ENCODE results near the gene ZFP36L2. TPM values are rescaled to one million over a fixed set of nuclear protein-coding genes. Genes with fewer than 3 reads are reported as not detected.

ZFP36L2 gene
- total RNA-seq, 4 donors from 2014 or later: 146 to 287 (median 172) TPM

DNA sequence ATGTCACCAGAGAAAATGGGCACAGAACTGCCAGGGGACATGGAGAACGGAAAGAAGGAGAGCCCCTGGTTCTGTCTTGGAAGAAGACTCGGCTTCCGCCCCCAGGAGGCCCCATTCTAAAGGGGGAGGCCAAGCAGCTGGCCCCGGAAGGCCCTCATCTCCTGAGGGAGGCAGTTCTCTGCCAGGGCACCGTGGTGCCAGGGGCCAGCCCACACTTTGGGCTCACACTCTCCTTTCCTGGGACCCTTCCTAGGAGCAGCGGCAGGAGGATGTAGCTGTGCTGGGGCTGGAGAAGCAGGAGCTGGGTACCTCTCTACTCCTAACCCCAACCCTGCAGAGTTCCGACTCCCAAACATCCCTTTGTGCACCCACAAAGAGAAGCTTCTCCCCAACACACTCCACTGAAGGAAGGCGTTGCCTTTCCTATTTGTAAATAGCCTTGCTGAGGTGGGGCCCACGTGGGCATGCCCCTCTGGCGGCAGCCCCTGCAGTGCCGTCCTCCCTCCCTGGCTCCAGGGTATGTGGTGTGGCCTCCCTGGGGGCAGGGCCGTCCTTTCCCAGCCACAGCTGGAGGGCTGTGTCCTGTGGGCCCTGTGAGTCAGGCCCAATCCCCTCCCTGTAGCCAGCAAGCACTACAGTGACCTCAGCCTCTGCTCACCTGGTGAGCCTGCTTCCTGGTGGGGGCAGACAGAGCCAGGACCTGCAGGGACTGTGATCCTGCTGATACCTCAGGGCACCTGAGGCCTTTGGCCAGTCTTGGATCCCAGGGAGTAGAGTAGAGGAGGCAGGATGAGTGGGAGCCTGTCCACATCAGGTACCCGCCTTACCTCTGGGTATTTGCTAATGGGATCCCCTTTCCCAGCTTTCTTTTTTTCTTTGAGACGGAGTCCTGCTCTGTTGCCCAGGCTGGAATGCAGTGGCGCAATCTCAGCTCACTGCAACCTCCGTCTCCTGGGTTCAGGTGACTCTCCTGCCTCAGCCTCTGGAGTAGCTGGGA is 26.6 kb downstream of the ZFP36L2 start:
- WGBS, 2 donors: 77 to 84% methylated on average over 10 to 16 of the region's 16 CpGs
- intact Hi-C loops (cut with DNase I): no loop called here
- no peak overlapping the region for H3K4me3 ChIP-seq (replicated peaks in 1 of 3)
- H3K27me3 ChIP-seq: no peaks in the 10 kb centered on the region
- DNase-seq: no peak
- no peaks in the 10 kb centered on the region for H3K9me3 ChIP-seq
- H3K27ac ChIP-seq: no peak overlapping the region
- no peak for TF ChIP-seq POLR2A (IDR thresholded peaks at IDR 0.05)
- TF ChIP-seq, protein P1, sequence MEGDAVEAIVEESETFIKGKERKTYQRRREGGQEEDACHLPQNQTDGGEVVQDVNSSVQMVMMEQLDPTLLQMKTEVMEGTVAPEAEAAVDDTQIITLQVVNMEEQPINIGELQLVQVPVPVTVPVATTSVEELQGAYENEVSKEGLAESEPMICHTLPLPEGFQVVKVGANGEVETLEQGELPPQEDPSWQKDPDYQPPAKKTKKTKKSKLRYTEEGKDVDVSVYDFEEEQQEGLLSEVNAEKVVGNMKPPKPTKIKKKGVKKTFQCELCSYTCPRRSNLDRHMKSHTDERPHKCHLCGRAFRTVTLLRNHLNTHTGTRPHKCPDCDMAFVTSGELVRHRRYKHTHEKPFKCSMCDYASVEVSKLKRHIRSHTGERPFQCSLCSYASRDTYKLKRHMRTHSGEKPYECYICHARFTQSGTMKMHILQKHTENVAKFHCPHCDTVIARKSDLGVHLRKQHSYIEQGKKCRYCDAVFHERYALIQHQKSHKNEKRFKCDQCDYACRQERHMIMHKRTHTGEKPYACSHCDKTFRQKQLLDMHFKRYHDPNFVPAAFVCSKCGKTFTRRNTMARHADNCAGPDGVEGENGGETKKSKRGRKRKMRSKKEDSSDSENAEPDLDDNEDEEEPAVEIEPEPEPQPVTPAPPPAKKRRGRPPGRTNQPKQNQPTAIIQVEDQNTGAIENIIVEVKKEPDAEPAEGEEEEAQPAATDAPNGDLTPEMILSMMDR (IDR thresholded peaks at IDR 0.05): no peak
- no peaks in the 10 kb centered on the region for H3K4me1 ChIP-seq
- H3K36me3 ChIP-seq: no peaks in the 10 kb centered on the region

DNA sequence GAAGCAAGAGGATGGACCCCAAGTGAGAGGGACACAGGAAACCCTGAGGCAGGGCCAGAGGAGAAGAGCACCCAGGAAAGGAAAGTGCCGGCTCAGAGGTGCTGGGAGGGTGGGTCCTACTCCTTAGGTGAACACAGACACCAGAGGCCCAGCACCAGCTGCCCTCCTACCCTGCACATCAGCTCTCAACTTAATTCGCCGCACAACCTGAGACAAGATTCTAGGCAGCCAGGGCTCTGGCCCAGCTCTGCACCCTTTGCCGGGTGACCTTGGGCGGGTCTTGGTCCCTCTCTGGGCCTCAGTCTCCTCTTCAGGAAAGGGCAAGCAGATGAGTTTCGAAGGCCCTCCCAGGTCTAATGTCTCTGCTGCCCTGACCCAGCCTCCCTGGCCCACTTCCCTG is 28.1 kb downstream of the ZFP36L2 start:
- H3K9me3 ChIP-seq: no peaks in the 10 kb centered on the region
- intact Hi-C loops (cut with DNase I): no loop called here

GRCh38 chr2:43197588-43197896 is 28.9 kb downstream of the ZFP36L2 start:
- H3K4me1 ChIP-seq: no peaks in the 10 kb centered on the region
- H3K27me3 ChIP-seq: no peaks in the 10 kb centered on the region
- DNase-seq: no peak
- H3K36me3 ChIP-seq: no peaks in the 10 kb centered on the region
- intact Hi-C loops (cut with DNase I): no loop called here
- no peak overlapping the region for H3K27ac ChIP-seq
- no peaks in the 10 kb centered on the region for H3K9me3 ChIP-seq
- no peak for TF ChIP-seq POLR2A (IDR thresholded peaks at IDR 0.05)
- TF ChIP-seq, protein P1 (IDR thresholded peaks at IDR 0.05): no peak
- H3K4me3 ChIP-seq (replicated peaks in 1 of 3): no peak overlapping the region
- WGBS, 2 donors: 94 to 97% methylated on average over 5 of the region's 5 CpGs

More for the DNA sequence above, 28.1 kb downstream of the ZFP36L2 start:
- no peak for DNase-seq
- 95 to 98% methylated on average over 3 to 5 of the region's 6 CpGs for WGBS, 2 donors
- Histone ChIP-seq H3K27me3 (no peaks in the 10 kb centered on the region), H3K4me3 (replicated peaks in 1 of 3) (no peak overlapping the region), H3K36me3 (no peaks in the 10 kb centered on the region), H3K4me1 (no peaks in the 10 kb centered on the region), H3K27ac (no peak overlapping the region)
- TF ChIP-seq POLR2A (IDR thresholded peaks at IDR 0.05): no peak
- TF ChIP-seq, protein P1 (IDR thresholded peaks at IDR 0.05): no peak

DNA sequence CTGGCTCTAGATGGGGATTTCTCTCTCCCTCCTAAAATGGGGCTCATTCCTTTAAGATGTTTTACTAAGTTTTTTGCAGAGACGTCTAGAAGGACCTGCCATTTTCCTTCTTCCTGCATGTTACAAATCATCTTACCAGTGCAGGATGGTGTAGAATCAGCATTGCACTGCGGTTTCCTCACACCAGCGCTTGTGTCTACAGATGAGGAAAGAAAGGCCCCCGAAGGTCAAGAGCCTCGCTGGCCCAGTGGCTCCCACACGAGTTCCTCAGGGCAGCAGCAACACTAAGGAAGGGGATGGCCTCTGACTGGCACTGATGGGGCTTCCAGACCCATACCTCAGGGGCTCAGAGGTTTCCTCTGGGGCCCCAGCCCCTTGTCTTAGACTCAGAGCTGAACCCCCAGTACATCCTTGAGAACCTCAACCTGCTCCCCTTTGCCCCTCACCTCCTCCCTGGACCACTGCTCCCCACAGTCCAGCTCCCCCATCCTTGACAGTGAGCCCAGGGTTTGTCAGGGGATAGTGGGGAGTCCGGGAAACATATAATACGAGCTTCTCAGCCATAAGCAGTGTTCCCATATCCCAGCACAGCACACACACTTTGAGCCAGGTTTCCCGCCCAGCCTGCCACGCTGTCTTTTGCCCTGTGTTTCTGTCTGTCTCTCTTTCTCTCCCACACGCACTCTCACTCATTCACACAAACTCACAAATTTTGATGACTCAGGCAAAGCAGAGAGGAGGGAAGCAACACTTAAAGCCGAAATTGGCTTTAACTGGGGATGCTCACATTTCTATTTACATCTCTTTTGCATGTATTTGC is 29.4 kb downstream of the ZFP36L2 start:
- TF ChIP-seq, protein P1 (IDR thresholded peaks at IDR 0.05): no peak
- Histone ChIP-seq H3K4me1 (no peaks in the 10 kb centered on the region), H3K27ac (no peak overlapping the region), H3K27me3 (no peaks in the 10 kb centered on the region), H3K4me3 (replicated peaks in 1 of 3) (no peak overlapping the region), H3K36me3 (no peaks in the 10 kb centered on the region), H3K9me3 (no peaks in the 10 kb centered on the region)
- intact Hi-C loops (cut with DNase I): no loop called here
- WGBS, 2 donors: 81 to 90% methylated on average over 11 to 12 of the region's 12 CpGs
- DNase-seq: no peak

All from thyroid gland (tissue), 4 donors.